ENCODE results near the gene PUSL1.

- TF ChIP-seq BHLHE40 (IDR thresholded peaks at IDR 0.05; ENCODE audit: borderline replicate concordance): no peak
- no peak for TF ChIP-seq ELF4 (IDR thresholded peaks at IDR 0.05)
- TF ChIP-seq SP1 (IDR thresholded peaks at IDR 0.05): no peak
- TF ChIP-seq FOXA1 (IDR thresholded peaks at IDR 0.05): no peak
- TF ChIP-seq FOXK2 (IDR thresholded peaks at IDR 0.05): no peak
- TF ChIP-seq, protein P1, sequence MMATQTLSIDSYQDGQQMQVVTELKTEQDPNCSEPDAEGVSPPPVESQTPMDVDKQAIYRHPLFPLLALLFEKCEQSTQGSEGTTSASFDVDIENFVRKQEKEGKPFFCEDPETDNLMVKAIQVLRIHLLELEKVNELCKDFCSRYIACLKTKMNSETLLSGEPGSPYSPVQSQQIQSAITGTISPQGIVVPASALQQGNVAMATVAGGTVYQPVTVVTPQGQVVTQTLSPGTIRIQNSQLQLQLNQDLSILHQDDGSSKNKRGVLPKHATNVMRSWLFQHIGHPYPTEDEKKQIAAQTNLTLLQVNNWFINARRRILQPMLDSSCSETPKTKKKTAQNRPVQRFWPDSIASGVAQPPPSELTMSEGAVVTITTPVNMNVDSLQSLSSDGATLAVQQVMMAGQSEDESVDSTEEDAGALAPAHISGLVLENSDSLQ (IDR thresholded peaks at IDR 0.05): no peak
- TF ChIP-seq HDGF (IDR thresholded peaks at IDR 0.05; ENCODE audit: borderline replicate concordance): no peak
- no peak for TF ChIP-seq CTBP1 (IDR thresholded peaks at IDR 0.05; ENCODE audit: borderline replicate concordance)
- TF ChIP-seq ARNT (IDR thresholded peaks at IDR 0.05): no peak
- TF ChIP-seq TARDBP (IDR thresholded peaks at IDR 0.05): no peak
- no peak for TF ChIP-seq ZNF384 (IDR thresholded peaks at IDR 0.05)
Observed at GRCh38 chr1:1307261-1307922, 1.0 kb upstream of the PUSL1 start.

Data from HEK293T (cell line).